Ovary (tissue), 3 donors: ENCODE results near the gene TMEM176B.

Experiments
- CTCF ChIP-seq, 3 donors: fragments of 450-650 bp in 2 of 3; fragments of 200-600 bp in 1 of 3; IDR thresholded peaks; one replicate each; pipeline versions ENCODE4 v1.5.1 to v1.8.0; 2016 to 2022; ENCODE audit warnings: antibody characterized with exemption in 3 of 3, mild to moderate bottlenecking in 1 of 3
- POLR2A ChIP-seq: fragments of 450-650 bp; IDR thresholded peaks from one replicate; pipeline ENCODE4 v1.6.1; 2017; ENCODE audit warnings: antibody characterized with exemption, mild to moderate bottlenecking, moderate library complexity
- donor health status: DM: no; HTN: no; CAD: no.

- no peak for TF ChIP-seq CTCF (IDR thresholded peaks at IDR 0.05)
- TF ChIP-seq POLR2A, result no peak
Observed at GRCh38 chr7:150745876-150746275, 54.3 kb downstream of the TMEM176B start.
